HEK293T (cell line): Measurements from ENCODE around the gene UBASH3A.

Experiments used
- CTCF ChIA-PET: fragments of 350-600 bp; formaldehyde crosslinking; extraction: SDS; loops from one replicate; lab custom pipeline; 2021; ENCODE audit warnings: antibody characterized with exemption, inconsistent platforms; lab: Yijun Ruan, JAX
- POLR2A ChIA-PET: fragments of 350-600 bp; formaldehyde crosslinking; extraction: SDS; loops from one replicate; lab custom pipeline; 2020; ENCODE audit warnings: antibody characterized with exemption, inconsistent platforms; lab: Yijun Ruan, JAX
- DNase-seq: peaks from one replicate; pipeline ENCODE4 v3.0.0; 2012; ENCODE audit warnings: mixed read lengths; ENCODE audit errors: extremely low spot score
- ARNT ChIP-seq: fragments of 450-650 bp; IDR thresholded peaks from 2 replicates; pipeline ENCODE4 v1.6.1; 2017; ENCODE audit warnings: mild to moderate bottlenecking
- BHLHE40 ChIP-seq: fragments of 450-650 bp; IDR thresholded peaks from 2 replicates; pipeline ENCODE4 v1.6.1; 2016; ENCODE audit warnings: mild to moderate bottlenecking, moderate library complexity, borderline replicate concordance
- CTBP1 ChIP-seq: fragments of 450-650 bp; IDR thresholded peaks from 2 replicates; pipeline ENCODE4 v1.6.1; 2016; ENCODE audit warnings: borderline replicate concordance
- ELF4 ChIP-seq: fragments of 450-650 bp; IDR thresholded peaks from 2 replicates; pipeline ENCODE4 v1.6.1; 2017; ENCODE audit warnings: antibody characterized with exemption
- FOXA1 ChIP-seq: fragments of 450-650 bp; IDR thresholded peaks from 2 replicates; pipeline ENCODE4 v1.6.1; 2016; ENCODE audit warnings: mild to moderate bottlenecking
- FOXK2 ChIP-seq: fragments of 450-650 bp; IDR thresholded peaks from 2 replicates; pipeline ENCODE4 v1.6.1; 2016; ENCODE audit warnings: mild to moderate bottlenecking
- FOXM1 ChIP-seq: fragments of 450-650 bp; IDR thresholded peaks from 2 replicates; pipeline ENCODE4 v1.6.1; 2017; ENCODE audit warnings: mild to moderate bottlenecking, borderline replicate concordance
- HDGF ChIP-seq: fragments of 450-650 bp; IDR thresholded peaks from 2 replicates; pipeline ENCODE4 v1.6.1; 2017; ENCODE audit warnings: antibody characterized with exemption, borderline replicate concordance
- L3MBTL2 ChIP-seq: fragments of 450-650 bp; conservative IDR thresholded peaks from 2 replicates; pipeline ENCODE4 v1.6.1; 2016; ENCODE audit warnings: mild to moderate bottlenecking
- LEF1 ChIP-seq: fragments of 450-650 bp; IDR thresholded peaks from 2 replicates; pipeline ENCODE4 v1.6.1; 2017; ENCODE audit warnings: mild to moderate bottlenecking, borderline replicate concordance
- NFRKB ChIP-seq: fragments of 450-650 bp; IDR thresholded peaks from 2 replicates; pipeline ENCODE4 v1.6.1; 2016; ENCODE audit warnings: mild to moderate bottlenecking, moderate library complexity
- SP1 ChIP-seq: fragments of 450-650 bp; IDR thresholded peaks from 2 replicates; pipeline ENCODE4 v1.6.1; 2017
- SUZ12 ChIP-seq: fragments of 450-650 bp; IDR thresholded peaks from 2 replicates; pipeline ENCODE4 v1.6.1; 2016; ENCODE audit warnings: mild to moderate bottlenecking
- TARDBP ChIP-seq: fragments of 450-650 bp; IDR thresholded peaks from 2 replicates; pipeline ENCODE4 v1.6.1; 2016
- ZNF384 ChIP-seq: fragments of 450-650 bp; IDR thresholded peaks from 2 replicates; pipeline ENCODE4 v1.6.1; 2016
- TF ChIP-seq, protein P1 (sequence below): fragments of 450-650 bp; IDR thresholded peaks from 2 replicates; pipeline ENCODE4 v1.6.1; 2016

The UBASH3A gene

DNA sequence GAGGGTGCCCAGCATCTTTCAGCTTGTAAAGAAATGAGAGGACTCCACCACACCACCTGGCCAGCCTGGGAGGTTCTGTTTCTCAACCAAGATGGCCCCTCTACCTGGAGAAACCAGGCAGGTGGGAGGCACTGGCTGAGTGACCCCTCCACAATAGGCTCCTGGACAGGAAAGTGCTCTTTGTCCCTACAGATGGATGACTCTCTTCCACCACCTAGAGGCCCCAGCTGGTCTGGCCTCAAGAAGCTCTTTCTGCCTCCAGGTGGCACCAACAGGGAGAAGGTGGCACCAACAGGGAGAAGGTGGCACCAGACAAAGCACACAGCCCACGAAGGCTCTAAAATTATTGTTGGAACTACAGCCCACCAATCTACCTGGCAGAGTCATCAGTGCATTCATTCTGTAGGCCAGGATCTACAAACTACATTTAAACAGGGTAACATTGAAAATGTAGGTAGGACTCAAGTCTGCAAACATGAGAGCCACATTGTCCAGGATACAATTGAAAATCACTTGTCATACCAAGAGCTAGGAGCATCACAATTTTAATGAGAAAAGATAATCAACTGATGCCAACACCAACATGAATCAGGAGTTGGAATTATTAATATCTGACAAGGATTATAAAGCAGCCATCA lies 22.2 kb upstream of the UBASH3A start:
- ChIA-PET POLR2A (no interaction called here), CTCF (interaction anchor here (0.6 kb wide), 2 partner anchors 45 to 57 kb away, joined by 3 read pairs; no protein-coding TSS in a partner anchor)
- TF ChIP-seq FOXK2 (no peak), ZNF384 (no peak), FOXA1 (no peak), SP1 (no peak), TARDBP (no peak)
- TF ChIP-seq, protein P1, sequence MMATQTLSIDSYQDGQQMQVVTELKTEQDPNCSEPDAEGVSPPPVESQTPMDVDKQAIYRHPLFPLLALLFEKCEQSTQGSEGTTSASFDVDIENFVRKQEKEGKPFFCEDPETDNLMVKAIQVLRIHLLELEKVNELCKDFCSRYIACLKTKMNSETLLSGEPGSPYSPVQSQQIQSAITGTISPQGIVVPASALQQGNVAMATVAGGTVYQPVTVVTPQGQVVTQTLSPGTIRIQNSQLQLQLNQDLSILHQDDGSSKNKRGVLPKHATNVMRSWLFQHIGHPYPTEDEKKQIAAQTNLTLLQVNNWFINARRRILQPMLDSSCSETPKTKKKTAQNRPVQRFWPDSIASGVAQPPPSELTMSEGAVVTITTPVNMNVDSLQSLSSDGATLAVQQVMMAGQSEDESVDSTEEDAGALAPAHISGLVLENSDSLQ = no peak
- DNase-seq = peak; percentile 41

DNA sequence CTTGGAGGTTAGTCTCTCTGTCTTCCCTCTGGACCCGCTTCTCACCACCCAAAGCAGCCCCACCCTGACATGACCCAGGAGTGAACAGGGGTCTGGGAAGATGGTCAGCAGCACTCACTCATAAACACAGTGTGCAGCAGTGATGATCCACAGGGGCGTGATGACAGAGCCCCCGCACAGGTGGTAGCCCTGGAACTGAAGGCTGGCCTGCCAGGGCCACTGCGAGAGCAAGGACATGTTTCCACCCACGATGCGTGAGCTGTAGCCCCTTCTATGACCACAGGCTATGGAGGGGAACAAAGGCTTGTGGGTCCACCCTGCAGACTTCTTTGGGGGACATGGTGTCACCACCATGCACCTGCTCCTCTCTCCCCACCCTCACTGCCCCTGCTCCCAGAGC lies 20.8 kb upstream of the UBASH3A start:
- no peak for TF ChIP-seq ZNF384
- ChIA-PET CTCF (interaction anchor here (0.6 kb wide), 1 partner anchor 228 kb away, joined by 3 read pairs; no protein-coding TSS in a partner anchor), POLR2A (no interaction called here)
- DNase-seq = no peak

DNA sequence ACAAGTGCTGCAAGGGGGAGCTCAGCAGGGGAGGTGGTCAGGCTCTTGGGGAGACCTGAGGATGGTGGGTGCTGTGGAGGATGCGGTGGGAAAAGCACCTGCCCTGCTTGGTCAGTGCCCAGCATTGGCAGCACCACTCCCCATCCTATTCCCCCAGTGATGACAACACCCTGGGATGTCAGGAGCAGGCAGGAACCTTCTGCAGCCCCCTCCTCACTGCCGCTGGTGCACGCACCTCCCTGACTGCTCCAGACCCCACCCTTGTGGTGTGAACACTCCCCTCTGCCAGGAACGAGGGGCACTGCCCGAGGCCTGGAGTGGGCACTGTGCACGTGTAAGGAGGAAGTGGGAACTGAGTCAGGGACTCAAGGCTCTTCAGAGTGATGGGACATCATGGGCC lies 20.4 kb upstream of the UBASH3A start:
- TF ChIP-seq TARDBP (no peak), L3MBTL2 (no peak), FOXM1 (no peak), LEF1 (no peak), CTBP1 (no peak), SUZ12 (no peak), BHLHE40 (no peak)
- TF ChIP-seq, protein P1 = no peak
- DNase-seq = no peak
- CTCF ChIA-PET = no interaction called here
- POLR2A ChIA-PET = no interaction called here

DNA sequence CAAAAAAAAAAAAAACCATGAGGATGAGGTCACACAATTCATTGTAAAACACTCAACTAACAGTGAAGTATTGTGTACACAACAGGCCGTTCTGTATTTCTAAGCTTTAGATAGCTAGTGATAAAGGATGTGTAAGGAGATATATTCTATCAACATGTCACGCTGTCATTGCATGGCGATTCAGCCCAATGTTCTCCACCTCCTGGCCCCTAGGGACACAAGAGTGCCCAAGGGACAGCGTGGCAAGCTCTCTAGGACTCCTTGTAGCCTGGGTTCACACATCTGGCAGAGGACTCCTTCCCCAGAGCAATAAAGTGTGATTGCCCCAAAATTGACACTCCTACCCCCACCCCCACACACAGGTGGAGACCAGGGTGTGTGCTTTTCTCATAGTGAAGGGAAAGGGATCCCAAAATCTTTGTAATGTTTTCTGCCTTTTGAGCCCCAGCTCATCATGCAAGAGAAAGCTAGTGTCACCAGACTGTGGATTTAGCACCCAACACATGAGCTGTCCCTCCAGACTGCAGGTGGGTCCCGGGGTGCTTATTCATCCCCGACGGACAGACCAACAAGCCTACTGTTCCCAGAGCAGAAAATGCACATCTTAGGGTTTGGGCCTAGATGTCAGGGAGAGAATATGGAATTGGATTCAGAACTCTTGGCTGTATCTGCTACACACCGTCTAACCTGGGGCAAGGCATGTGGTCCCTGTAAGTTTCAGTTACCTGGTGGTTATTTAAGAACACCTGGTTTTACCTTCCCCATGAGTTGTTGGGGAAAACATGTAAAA lies 19.4 kb upstream of the UBASH3A start:
- DNase-seq = no peak
- CTCF ChIA-PET = no interaction called here
- TF ChIP-seq BHLHE40 (no peak), ELF4 (no peak), CTBP1 (no peak), LEF1 (no peak), NFRKB (no peak), TARDBP (no peak), L3MBTL2 (no peak), SUZ12 (no peak), FOXM1 (no peak), SP1 (no peak), ZNF384 (no peak), ARNT (no peak)
- TF ChIP-seq, protein P1 = no peak
- POLR2A ChIA-PET = interaction anchor here (0.6 kb wide), 1 partner anchor 9 kb away, joined by 3 read pairs; no protein-coding TSS in a partner anchor

DNA sequence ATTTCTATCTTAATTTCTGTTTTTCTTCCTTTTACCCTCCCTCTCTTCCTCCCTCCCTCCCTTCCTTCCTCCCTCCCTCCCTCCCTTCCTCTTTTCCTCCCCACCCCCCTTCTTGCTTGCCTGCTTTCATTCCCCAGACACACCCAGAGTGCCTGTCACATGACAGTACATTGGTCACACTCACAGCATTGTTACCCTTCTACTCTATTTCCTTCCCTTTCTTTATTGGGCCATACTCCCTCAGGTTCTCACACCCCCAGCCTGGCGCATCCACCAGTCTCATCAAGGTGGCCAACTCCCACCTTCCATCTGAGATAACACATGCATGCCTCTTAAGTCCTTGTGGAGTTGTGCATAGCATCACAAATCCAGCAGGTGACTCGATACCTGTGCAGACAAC lies 18.7 kb upstream of the UBASH3A start:
- ChIA-PET POLR2A (no interaction called here), CTCF (no interaction called here)
- no peak for DNase-seq
- no peak for TF ChIP-seq FOXM1
- no peak for TF ChIP-seq BHLHE40
- TF ChIP-seq ELF4 = no peak
- TF ChIP-seq L3MBTL2 = no peak
- TF ChIP-seq ZNF384 = no peak
- no peak for TF ChIP-seq ARNT
- TF ChIP-seq SUZ12 = no peak
- TF ChIP-seq CTBP1 = no peak
- no peak for TF ChIP-seq SP1
- no peak for TF ChIP-seq TARDBP
- TF ChIP-seq HDGF = no peak
- TF ChIP-seq, protein P1 = no peak
- TF ChIP-seq FOXA1 = no peak

DNA sequence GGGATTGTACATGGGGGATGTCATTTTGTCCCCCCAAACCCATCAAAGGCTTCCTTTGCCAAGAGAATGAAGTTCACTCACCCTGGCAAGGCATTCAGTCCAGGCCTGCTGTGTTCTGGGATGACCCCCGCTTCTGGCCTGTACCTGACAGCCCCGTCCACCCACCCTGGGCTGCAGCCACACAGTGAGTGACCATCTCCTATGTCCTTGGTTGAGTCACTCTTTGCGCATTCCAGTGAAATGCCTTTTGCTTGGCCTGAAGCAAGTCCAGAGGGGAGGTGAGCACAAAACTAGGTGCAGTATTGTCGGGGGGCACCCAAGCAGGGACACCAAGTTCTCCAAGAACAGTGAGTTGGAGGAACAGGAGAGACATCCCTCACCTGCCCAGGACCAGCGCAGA lies 18.1 kb upstream of the UBASH3A start:
- DNase-seq = no peak
- TF ChIP-seq BHLHE40 = no peak
- ChIA-PET POLR2A (no interaction called here), CTCF (no interaction called here)
